HEK293 (cell line): ENCODE data around the gene CRTC1.
A peak's percentile ranks its signal among the peaks of the same experiment; 100 is the strongest.

Experiments
- CTCF ChIA-PET: fragments of 350-600 bp; formaldehyde crosslinking; extraction: SDS; loops from one replicate; lab custom pipeline; 2021; ENCODE audit warnings: antibody characterized with exemption; lab: Yijun Ruan, JAX
- POLR2A ChIA-PET: fragments of 300-600 bp; formaldehyde crosslinking; extraction: SDS; loops from one replicate; lab custom pipeline; 2020; ENCODE audit warnings: antibody characterized with exemption, inconsistent platforms; lab: Yijun Ruan, JAX
- H3K27ac ChIP-seq: fragments of 200-500 bp; sonication (Bioruptor generic); 2 replicates; pipeline ENCODE4 v1.5.1; 2014; ENCODE audit warnings: low read depth, low read length, control low read depth, inconsistent platforms; ENCODE audit errors: extremely low read depth
- H3K36me3 ChIP-seq, 2 experiments: fragments of 200-500 bp in 1 of 2; sonication (Bioruptor generic) in 1 of 2; 1 replicate in 1 of 2; 2 replicates in 1 of 2; pipeline ENCODE4 v1.5.1; 2014 to 2017; ENCODE audit warnings: inconsistent platforms in 2 of 2, low read length in 2 of 2; ENCODE audit not compliant: control insufficient read depth in 2 of 2, insufficient read depth in 1 of 2
- H3K4me1 ChIP-seq: fragments of 200-500 bp; sonication (Bioruptor generic); 2 replicates; pipeline ENCODE4 v1.5.1; 2014; ENCODE audit warnings: mild to moderate bottlenecking, low read length, inconsistent platforms; ENCODE audit not compliant: control insufficient read depth, insufficient read depth
- H3K4me3 ChIP-seq: 2 replicates; pipeline ENCODE4 v1.5.1; 2011; ENCODE audit warnings: low read depth, mild to moderate bottlenecking, control low read depth, low read length, moderate library complexity
- H3K9me3 ChIP-seq: fragments of 200-500 bp; sonication (Bioruptor generic); 2 replicates; pipeline ENCODE4 v1.5.1; 2014; ENCODE audit warnings: low read depth, low read length, inconsistent platforms; ENCODE audit not compliant: control insufficient read depth, insufficient read depth
- EGR2 ChIP-seq: fragments of 450-650 bp; formaldehyde crosslinking; IDR thresholded peaks from 2 replicates; pipeline ENCODE4 v1.5.1; 2016; ENCODE audit warnings: low read depth, missing biosample characterization, missing genetic modification characterization
- HOXC10 ChIP-seq: sonication (generic); formaldehyde crosslinking; IDR thresholded peaks from 2 replicates; pipeline ENCODE4 v1.8.1; 2023; ENCODE audit warnings: mild to moderate bottlenecking, missing genetic modification reagents
- KLF1 ChIP-seq: fragments of 450-650 bp; formaldehyde crosslinking; IDR thresholded peaks from 2 replicates; pipeline ENCODE4 v1.5.1; 2016; ENCODE audit warnings: missing biosample characterization, missing genetic modification characterization
- WT1 ChIP-seq: fragments of 450-650 bp; formaldehyde crosslinking; IDR thresholded peaks from 2 replicates; pipeline ENCODE4 v1.5.1; 2016; ENCODE audit warnings: missing biosample characterization, missing genetic modification characterization
- ZBTB48 ChIP-seq: fragments of 450-650 bp; formaldehyde crosslinking; IDR thresholded peaks from 2 replicates; pipeline ENCODE4 v1.5.1; 2016; ENCODE audit warnings: missing biosample characterization, missing genetic modification characterization
- ZFHX2 ChIP-seq: fragments of 450-650 bp; formaldehyde crosslinking; conservative IDR thresholded peaks from 2 replicates; pipeline ENCODE4 v1.5.1; 2016; ENCODE audit warnings: missing biosample characterization, missing genetic modification characterization
- ZNF133 ChIP-seq: fragments of 450-650 bp; formaldehyde crosslinking; IDR thresholded peaks from 2 replicates; pipeline ENCODE4 v1.5.1; 2016; ENCODE audit warnings: missing biosample characterization, missing genetic modification characterization
- ZNF175 ChIP-seq: fragments of 450-650 bp; formaldehyde crosslinking; IDR thresholded peaks from 2 replicates; pipeline ENCODE4 v1.5.1; 2016; ENCODE audit warnings: missing biosample characterization, missing genetic modification characterization
- ZNF211 ChIP-seq: fragments of 450-650 bp; formaldehyde crosslinking; IDR thresholded peaks from 2 replicates; pipeline ENCODE4 v1.5.1; 2016; ENCODE audit warnings: low read depth, missing biosample characterization, missing genetic modification characterization
- ZNF354C ChIP-seq: fragments of 450-650 bp; formaldehyde crosslinking; IDR thresholded peaks from 2 replicates; pipeline ENCODE4 v1.5.1; 2016; ENCODE audit warnings: missing biosample characterization, missing genetic modification characterization, low read depth, borderline replicate concordance
- ZNF658 ChIP-seq: fragments of 450-650 bp; formaldehyde crosslinking; IDR thresholded peaks from 2 replicates; pipeline ENCODE4; 2016; ENCODE audit warnings: missing biosample characterization, missing genetic modification characterization
- ZNF768 ChIP-seq: fragments of 450-650 bp; formaldehyde crosslinking; IDR thresholded peaks from 2 replicates; pipeline ENCODE4 v1.5.1; 2018; ENCODE audit warnings: missing biosample characterization, mild to moderate bottlenecking, missing genetic modification characterization
- TF ChIP-seq, protein P1 (sequence below): fragments of 450-650 bp; formaldehyde crosslinking; IDR thresholded peaks from 2 replicates; pipeline ENCODE4 v1.5.1; 2016; ENCODE audit warnings: missing biosample characterization, missing genetic modification characterization
- TF ChIP-seq, protein P2 (sequence below): fragments of 450-650 bp; formaldehyde crosslinking; IDR thresholded peaks from 2 replicates; pipeline ENCODE4 v1.5.1; 2016; ENCODE audit warnings: missing biosample characterization, missing genetic modification characterization
- TF ChIP-seq, protein P3 (sequence below): fragments of 450-650 bp; formaldehyde crosslinking; IDR thresholded peaks from 2 replicates; pipeline ENCODE4 v1.5.1; 2016; ENCODE audit warnings: missing biosample characterization, missing genetic modification characterization
- TF ChIP-seq, protein P4 (sequence below): fragments of 450-650 bp; formaldehyde crosslinking; IDR thresholded peaks from 2 replicates; pipeline ENCODE4 v1.5.1; 2016; ENCODE audit warnings: missing biosample characterization, missing genetic modification characterization, borderline replicate concordance

CRTC1 gene

DNA sequence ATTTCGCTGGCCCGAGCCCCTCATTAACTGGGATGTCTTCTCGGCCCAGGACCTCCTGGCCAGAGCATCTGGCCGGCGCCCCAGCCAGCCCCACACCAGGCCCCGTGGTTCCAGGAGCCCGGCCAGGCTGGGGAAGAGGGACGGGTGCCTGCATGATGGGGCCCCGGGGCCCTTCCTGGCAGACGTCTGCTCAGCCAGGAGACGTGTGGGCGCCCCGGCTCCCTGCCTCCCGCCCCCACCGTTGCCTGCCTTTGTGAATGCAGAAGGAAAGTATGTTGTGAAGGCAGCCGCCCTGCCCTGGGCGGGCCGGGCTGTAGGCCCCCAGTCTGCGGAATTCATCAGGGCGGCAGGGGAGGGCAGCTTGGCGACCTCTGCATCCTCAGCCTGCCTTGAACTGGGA lies 112.1 kb downstream of the CRTC1 start:
- ChIA-PET POLR2A (interaction anchor here (0.8 kb wide), 1 partner anchor 36 kb away, joined by 3 read pairs; the partner anchor contains the start of gene UPF1), CTCF (no interaction called here)
- TF ChIP-seq ZNF133: no peak
- TF ChIP-seq ZFHX2: peak; percentile 66
- no peak for TF ChIP-seq ZNF211 (tag by site-specific recombination)
- peak; percentile 60 for TF ChIP-seq EGR2 (tag by site-specific recombination)

DNA sequence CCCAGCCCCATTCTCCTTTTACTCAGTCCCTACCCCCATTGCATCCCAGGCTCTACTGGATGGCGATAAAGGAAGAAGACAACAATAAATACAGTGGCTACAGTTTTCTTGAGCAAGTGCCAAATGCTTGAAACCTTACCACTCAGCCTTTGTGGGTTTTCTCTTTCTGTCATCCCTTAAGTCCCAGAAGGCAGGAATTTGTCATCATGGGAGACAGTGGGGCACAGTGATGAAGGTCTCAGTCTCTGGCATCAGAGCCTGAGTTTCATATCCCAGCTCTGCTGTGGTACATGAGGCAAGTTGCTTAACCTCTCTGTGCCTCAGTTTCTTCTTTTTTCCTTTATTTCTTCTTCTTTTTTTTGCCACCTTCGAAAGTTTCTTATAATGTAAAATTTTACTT lies 112.8 kb downstream of the CRTC1 start:
- POLR2A ChIA-PET: interaction anchor here (0.6 to 0.7 kb wide), 2 partner anchors 27 to 116 kb away, joined by 5 to 6 read pairs; no protein-coding TSS in a partner anchor
- H3K4me3 ChIP-seq: no peak overlapping the region
- CTCF ChIA-PET: interaction anchor here (0.6 kb wide), 1 partner anchor 68 kb away, joined by 3 read pairs; no protein-coding TSS in a partner anchor

More for the DNA sequence above, 112.1 kb downstream of the CRTC1 start:
- Histone ChIP-seq H3K27ac (no peak overlapping the region), H3K4me1 (no peaks in the 10 kb centered on the region), H3K9me3 (no peaks in the 10 kb centered on the region), H3K36me3 (no peaks in the 10 kb centered on the region), H3K4me3 (no peak overlapping the region)

DNA sequence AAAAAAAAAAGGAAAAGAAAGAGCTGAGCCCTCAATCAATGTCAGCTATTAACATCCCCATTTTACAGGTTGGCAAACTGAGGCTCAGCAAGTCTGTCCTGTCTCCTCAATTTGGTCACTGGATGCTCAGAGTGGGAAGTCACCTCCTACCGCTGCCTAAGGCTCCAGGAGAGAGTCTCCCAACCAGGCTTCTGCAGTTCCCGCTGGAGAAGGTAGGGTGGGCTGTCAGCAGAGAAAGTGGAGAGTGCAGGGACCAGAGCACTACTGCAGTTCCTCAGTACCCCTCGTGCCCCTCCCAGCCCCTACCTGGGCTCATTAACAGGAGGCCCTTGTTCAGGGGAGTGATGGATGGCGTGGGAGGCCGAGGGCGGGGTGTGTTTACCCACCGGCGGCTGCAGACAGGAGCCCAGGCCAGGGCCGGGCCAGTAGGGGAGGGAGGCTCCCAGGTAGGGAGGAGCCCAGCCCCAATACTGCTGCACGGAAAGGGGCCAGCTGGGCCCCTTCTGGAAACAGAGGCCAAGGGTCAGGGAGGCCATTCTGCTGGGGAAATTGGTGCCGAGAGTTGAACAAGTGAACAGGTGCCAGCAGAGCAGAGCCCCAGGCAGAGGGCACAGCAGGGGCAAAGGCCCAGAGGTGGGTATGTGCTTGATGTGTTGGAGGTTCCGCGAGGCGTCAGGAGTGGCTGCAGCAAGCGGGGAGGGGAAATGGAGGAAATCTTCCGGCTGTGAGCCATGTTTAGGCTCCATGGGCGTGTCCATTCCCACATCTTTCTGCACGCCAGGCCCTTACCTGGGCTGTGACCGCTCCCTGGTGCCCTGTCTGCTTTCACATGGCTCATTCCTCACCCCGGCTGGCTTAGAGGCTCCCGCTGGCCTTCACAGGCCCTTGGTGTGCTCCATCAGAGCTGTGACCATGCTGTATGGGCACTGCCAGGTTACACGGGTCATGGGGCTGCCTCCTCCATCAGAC lies 115.2 kb downstream of the CRTC1 start:
- 0 out of 2 replicates have a peak, but pooled peaks have one; percentile 21 for TF ChIP-seq EGR2 (tag by site-specific recombination)
- peak; percentile 72 for TF ChIP-seq KLF1 (tag by site-specific recombination)
- TF ChIP-seq, protein P1, sequence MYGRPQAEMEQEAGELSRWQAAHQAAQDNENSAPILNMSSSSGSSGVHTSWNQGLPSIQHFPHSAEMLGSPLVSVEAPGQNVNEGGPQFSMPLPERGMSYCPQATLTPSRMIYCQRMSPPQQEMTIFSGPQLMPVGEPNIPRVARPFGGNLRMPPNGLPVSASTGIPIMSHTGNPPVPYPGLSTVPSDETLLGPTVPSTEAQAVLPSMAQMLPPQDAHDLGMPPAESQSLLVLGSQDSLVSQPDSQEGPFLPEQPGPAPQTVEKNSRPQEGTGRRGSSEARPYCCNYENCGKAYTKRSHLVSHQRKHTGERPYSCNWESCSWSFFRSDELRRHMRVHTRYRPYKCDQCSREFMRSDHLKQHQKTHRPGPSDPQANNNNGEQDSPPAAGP: 0 out of 2 replicates have a peak, but pooled peaks have one; percentile 11
- TF ChIP-seq, protein P2, sequence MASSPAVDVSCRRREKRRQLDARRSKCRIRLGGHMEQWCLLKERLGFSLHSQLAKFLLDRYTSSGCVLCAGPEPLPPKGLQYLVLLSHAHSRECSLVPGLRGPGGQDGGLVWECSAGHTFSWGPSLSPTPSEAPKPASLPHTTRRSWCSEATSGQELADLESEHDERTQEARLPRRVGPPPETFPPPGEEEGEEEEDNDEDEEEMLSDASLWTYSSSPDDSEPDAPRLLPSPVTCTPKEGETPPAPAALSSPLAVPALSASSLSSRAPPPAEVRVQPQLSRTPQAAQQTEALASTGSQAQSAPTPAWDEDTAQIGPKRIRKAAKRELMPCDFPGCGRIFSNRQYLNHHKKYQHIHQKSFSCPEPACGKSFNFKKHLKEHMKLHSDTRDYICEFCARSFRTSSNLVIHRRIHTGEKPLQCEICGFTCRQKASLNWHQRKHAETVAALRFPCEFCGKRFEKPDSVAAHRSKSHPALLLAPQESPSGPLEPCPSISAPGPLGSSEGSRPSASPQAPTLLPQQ (tag by site-specific recombination): no peak
- TF ChIP-seq, protein P3, sequence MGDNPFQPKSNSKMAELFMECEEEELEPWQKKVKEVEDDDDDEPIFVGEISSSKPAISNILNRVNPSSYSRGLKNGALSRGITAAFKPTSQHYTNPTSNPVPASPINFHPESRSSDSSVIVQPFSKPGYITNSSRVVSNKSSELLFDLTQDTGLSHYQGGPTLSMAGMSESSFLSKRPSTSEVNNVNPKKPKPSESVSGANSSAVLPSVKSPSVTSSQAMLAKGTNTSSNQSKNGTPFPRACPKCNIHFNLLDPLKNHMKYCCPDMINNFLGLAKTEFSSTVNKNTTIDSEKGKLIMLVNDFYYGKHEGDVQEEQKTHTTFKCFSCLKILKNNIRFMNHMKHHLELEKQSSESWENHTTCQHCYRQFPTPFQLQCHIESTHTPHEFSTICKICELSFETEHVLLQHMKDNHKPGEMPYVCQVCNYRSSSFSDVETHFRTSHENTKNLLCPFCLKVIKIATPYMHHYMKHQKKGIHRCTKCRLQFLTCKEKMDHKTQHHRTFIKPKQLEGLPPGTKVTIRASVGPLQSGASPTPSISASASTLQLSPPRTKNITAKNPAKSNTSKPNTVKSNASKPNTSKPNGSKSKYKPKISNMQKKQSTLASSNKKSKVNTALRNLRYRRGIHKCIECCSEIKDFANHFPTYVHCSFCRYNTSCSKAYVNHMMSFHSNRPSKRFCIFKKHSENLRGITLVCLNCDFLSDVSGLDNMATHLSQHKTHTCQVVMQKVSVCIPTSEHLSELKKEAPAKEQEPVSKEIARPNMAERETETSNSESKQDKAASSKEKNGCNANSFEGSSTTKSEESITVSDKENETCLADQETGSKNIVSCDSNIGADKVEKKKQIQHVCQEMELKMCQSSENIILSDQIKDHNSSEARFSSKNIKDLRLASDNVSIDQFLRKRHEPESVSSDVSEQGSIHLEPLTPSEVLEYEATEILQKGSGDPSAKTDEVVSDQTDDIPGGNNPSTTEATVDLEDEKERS (tag by site-specific recombination): no peak
- no peak for TF ChIP-seq ZNF354C
- peak; percentile 52; the same call in 1 of the 2 replicates for TF ChIP-seq WT1 (tag by site-specific recombination)
- 0 out of 2 replicates have a peak, but pooled peaks have one; percentile 53 for TF ChIP-seq ZFHX2
- ChIA-PET CTCF (interaction anchor here (0.6 to 1.1 kb wide), 2 partner anchors 12 to 204 kb away, joined by 3 to 4 read pairs; no protein-coding TSS in a partner anchor), POLR2A (no interaction called here)
- no peaks in the 10 kb centered on the region for H3K36me3 ChIP-seq
- H3K9me3 ChIP-seq: no peaks in the 10 kb centered on the region
- H3K4me3 ChIP-seq: no peak overlapping the region
- H3K4me1 ChIP-seq: no peaks in the 10 kb centered on the region
- H3K27ac ChIP-seq: no peak overlapping the region

More for the DNA sequence above, 112.8 kb downstream of the CRTC1 start:
- Histone ChIP-seq H3K27ac (no peak overlapping the region), H3K36me3 (no peaks in the 10 kb centered on the region), H3K4me1 (no peaks in the 10 kb centered on the region), H3K9me3 (no peaks in the 10 kb centered on the region)
- no peak for TF ChIP-seq HOXC10
- no peak for TF ChIP-seq ZNF175 (tag by site-specific recombination)
- TF ChIP-seq, protein P4, sequence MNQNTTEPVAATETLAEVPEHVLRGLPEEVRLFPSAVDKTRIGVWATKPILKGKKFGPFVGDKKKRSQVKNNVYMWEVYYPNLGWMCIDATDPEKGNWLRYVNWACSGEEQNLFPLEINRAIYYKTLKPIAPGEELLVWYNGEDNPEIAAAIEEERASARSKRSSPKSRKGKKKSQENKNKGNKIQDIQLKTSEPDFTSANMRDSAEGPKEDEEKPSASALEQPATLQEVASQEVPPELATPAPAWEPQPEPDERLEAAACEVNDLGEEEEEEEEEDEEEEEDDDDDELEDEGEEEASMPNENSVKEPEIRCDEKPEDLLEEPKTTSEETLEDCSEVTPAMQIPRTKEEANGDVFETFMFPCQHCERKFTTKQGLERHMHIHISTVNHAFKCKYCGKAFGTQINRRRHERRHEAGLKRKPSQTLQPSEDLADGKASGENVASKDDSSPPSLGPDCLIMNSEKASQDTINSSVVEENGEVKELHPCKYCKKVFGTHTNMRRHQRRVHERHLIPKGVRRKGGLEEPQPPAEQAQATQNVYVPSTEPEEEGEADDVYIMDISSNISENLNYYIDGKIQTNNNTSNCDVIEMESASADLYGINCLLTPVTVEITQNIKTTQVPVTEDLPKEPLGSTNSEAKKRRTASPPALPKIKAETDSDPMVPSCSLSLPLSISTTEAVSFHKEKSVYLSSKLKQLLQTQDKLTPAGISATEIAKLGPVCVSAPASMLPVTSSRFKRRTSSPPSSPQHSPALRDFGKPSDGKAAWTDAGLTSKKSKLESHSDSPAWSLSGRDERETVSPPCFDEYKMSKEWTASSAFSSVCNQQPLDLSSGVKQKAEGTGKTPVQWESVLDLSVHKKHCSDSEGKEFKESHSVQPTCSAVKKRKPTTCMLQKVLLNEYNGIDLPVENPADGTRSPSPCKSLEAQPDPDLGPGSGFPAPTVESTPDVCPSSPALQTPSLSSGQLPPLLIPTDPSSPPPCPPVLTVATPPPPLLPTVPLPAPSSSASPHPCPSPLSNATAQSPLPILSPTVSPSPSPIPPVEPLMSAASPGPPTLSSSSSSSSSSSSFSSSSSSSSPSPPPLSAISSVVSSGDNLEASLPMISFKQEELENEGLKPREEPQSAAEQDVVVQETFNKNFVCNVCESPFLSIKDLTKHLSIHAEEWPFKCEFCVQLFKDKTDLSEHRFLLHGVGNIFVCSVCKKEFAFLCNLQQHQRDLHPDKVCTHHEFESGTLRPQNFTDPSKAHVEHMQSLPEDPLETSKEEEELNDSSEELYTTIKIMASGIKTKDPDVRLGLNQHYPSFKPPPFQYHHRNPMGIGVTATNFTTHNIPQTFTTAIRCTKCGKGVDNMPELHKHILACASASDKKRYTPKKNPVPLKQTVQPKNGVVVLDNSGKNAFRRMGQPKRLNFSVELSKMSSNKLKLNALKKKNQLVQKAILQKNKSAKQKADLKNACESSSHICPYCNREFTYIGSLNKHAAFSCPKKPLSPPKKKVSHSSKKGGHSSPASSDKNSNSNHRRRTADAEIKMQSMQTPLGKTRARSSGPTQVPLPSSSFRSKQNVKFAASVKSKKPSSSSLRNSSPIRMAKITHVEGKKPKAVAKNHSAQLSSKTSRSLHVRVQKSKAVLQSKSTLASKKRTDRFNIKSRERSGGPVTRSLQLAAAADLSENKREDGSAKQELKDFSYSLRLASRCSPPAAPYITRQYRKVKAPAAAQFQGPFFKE (tag by site-specific recombination): no peak
- TF ChIP-seq ZNF658 (tag by site-specific recombination): no peak
- 0 out of 2 replicates have a peak, but pooled peaks have one; percentile 38 for TF ChIP-seq ZNF768 (tag by site-specific recombination)
- TF ChIP-seq ZBTB48 (tag by site-specific recombination): no peak
